ENCODE data around the gene EIF5. TPM values are rescaled to one million over a fixed set of nuclear protein-coding genes. Genes with fewer than 3 reads are reported as not detected.

Gene EIF5
- 159 and 217 TPM in 2 replicates for total RNA-seq

DNA sequence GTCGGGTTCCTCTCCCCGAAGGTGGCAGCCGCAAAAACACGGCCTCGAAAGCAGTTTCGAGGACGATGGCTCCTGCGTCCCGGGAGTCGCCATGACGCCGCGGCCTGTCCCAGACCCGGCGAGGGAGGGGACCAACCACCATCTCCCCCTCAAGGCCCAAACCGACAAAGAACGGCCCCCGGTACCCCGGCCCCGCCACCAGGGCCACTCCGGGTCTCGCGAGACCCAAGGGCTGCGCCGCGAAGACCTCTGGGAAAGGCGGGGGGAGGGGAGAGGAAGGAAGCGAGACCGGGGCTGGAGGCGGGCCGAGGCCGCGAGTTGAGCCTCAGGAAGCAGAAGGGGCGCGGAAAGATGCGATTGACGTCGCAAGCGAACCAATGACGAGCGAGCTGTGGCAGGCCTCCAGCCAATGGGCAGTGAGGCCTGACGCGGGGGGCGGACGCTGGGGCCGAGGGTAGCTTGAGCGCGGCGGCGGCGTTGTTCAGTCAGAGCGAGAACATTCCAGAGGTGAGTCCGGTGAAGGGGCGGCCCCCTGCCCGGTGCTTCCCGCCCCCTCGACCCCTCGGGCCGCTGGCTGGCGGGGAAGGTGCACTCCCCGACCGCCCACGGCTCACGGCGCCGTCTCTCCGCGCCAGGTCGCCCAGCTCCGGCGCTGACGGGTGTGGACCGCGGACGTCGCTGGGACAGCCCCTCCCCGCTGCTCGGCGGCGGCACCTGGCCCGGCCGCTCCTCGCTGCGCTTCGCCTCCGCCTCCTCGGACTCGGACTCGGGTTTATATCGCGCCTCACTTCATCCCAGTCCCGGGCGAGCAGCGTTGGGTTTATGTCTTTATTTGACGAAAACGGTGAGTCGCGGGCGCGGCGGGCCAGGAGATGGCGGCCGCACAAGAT is at the start of gene EIF5:
EIF5 (plus strand) TSS at position 484 of the 890 bp plus-strand sequence. CDS start 1,624 bp downstream, outside the sequence.

GRCh38 chr14:103385152-103385928 is 51.3 kb downstream of the EIF5 start, which contains the start of gene MARK3:
Gene MARK3 (plus strand): TSS chr14:103385415. CDS start chr14:103386030, 615 bp downstream.

Small RNAs within 50 kb of the gene (small RNA-seq; reads per million reads assigned to genes)
- gene SNORA28, result 818 reads per million, percentile 99 among the genes with 10 or more reads in this experiment

Other genes with a start within 250 kb of the EIF5 start
- gene EXOC3L4, start 239.5 kb upstream of the EIF5 start, total RNA-seq, result not detected in 2 replicates
- 75.9 and 95.0 TPM in 2 replicates for gene TNFAIP2, start 210.8 kb upstream of the EIF5 start, total RNA-seq
- 76.8 and 99.4 TPM in 2 replicates for gene MARK3, start 51.2 kb downstream of the EIF5 start, total RNA-seq
- 1.9 and 2.6 TPM in 2 replicates for gene CKB, start 188.6 kb downstream of the EIF5 start, total RNA-seq
- 7.2 and 8.0 TPM in 2 replicates for gene TRMT61A, start 195.0 kb downstream of the EIF5 start, total RNA-seq
- 37.6 and 41.5 TPM in 2 replicates for gene BAG5, start 228.4 kb downstream of the EIF5 start, total RNA-seq
- gene COA8, start 228.7 kb downstream of the EIF5 start, total RNA-seq, result 32.7 and 33.0 TPM in 2 replicates

Data from vein endothelial cell (primary cell).